K562 (cell line): Measurements from ENCODE around the gene LNX2. TPM values are rescaled to one million over a fixed set of nuclear protein-coding genes. Genes with fewer than 3 reads are reported as not detected.

Experiments used
- ATAC-seq: fragments of 200-7000 bp; cut with Tn5 transposase; 3 replicates; pipeline ENCODE4 v1.9.1; 2020; ENCODE audit warnings: moderate library complexity
- BruUV-seq: library from RNA; stranded (reverse); fragments of 400-500 nt; replicated peaks from 2 replicates; lab custom pipeline; 2021; lab: Mats Ljungman, UMichigan
- CTCF ChIA-PET: fragments of 300-600 bp; formaldehyde crosslinking; extraction: SDS; loops from one replicate; lab custom pipeline; 2021; ENCODE audit warnings: low intra/inter-chr PET ratio; lab: Yijun Ruan, JAX
- POLR2A ChIA-PET: fragments of 300-600, 350-650 bp; sonication (Branson Sonifier 250); formaldehyde crosslinking; extraction: SDS; loops from one replicate; lab custom pipeline; 2021; ENCODE audit warnings: antibody characterized with exemption, inconsistent platforms; lab: Yijun Ruan, JAX
- DNase-seq, 4 experiments: peaks; one replicate each; pipeline versions ENCODE4 v3.0.0 to v3.0.0-alpha.2; 2011 to 2018; ENCODE audit warnings: low spot score in 3 of 4, mixed read lengths in 3 of 4; ENCODE audit errors: extremely low read depth in 1 of 4
- FAIRE-seq: peaks from 2 replicates; lab custom pipeline; 2011; peaks lifted over from hg19 to GRCh38; lab: Jason Lieb, UNC
- H2AFZ ChIP-seq: 2 replicates; pipeline ENCODE4 v1.6.0; 2011; ENCODE audit warnings: low read depth, low read length, control low read depth, inconsistent platforms
- H3K27ac ChIP-seq: fragments of 200-600 bp; 3 replicates; pipeline ENCODE4 v1.8.0; 2011; ENCODE audit warnings: low read depth, mild to moderate bottlenecking, control low read depth, inconsistent platforms, low read length, moderate library complexity, mixed read lengths; ENCODE audit errors: extremely low read depth
- H3K27me3 ChIP-seq, 2 experiments: fragments of 300-600 bp in 1 of 2; 2 replicates in 1 of 2; 3 replicates in 1 of 2; pipeline versions ENCODE4 v1.6.0 to v1.8.0; 2011; ENCODE audit warnings: inconsistent platforms in 2 of 2, low read length in 2 of 2, mild to moderate bottlenecking in 1 of 2, mixed read lengths in 1 of 2, moderate library complexity in 1 of 2; ENCODE audit not compliant: control insufficient read depth in 2 of 2, insufficient read depth in 2 of 2
- H3K36me3 ChIP-seq: fragments of 300-600 bp; 3 replicates; pipeline ENCODE4 v1.8.0; 2011; ENCODE audit warnings: mild to moderate bottlenecking, low read length, inconsistent platforms; ENCODE audit not compliant: control insufficient read depth, insufficient read depth
- H3K4me1 ChIP-seq, 2 experiments: fragments of 200-600 bp in 1 of 2; replicated peaks in 1 of 2; 2 replicates in 1 of 2; 3 replicates in 1 of 2; pipeline versions ENCODE4 v1.5.1 to v1.8.0; 2011; ENCODE audit warnings: inconsistent platforms in 2 of 2, low read length in 2 of 2, mild to moderate bottlenecking in 1 of 2, mixed read lengths in 1 of 2, moderate library complexity in 1 of 2; ENCODE audit not compliant: control insufficient read depth in 2 of 2, insufficient read depth in 2 of 2
- H3K4me2 ChIP-seq: 2 replicates; pipeline ENCODE4 v1.6.1; 2011; ENCODE audit warnings: low read length, control low read depth, inconsistent platforms, mixed read lengths; ENCODE audit not compliant: insufficient read depth
- H3K4me3 ChIP-seq: fragments of 200-600 bp; sonication (generic), shearing (Covaris generic); 2 replicates; pipeline ENCODE4 v1.5.1; 2016; ENCODE audit warnings: control low read depth, inconsistent platforms
- H3K79me2 ChIP-seq: fragments of 200-600 bp; 3 replicates; pipeline ENCODE4 v1.8.0; 2011; ENCODE audit warnings: low read length, inconsistent platforms; ENCODE audit not compliant: control insufficient read depth, insufficient read depth
- H3K9ac ChIP-seq, 2 experiments: 2 replicates each; pipeline versions ENCODE4 v1.6.0 to v1.6.1; 2011; ENCODE audit warnings: low read depth in 2 of 2, low read length in 2 of 2, control low read depth in 1 of 2, inconsistent platforms in 1 of 2, mild to moderate bottlenecking in 1 of 2, mixed read lengths in 1 of 2; ENCODE audit not compliant: insufficient read depth in 1 of 2
- H3K9me1 ChIP-seq: one replicate; pipeline ENCODE4 v1.6.0; 2011; ENCODE audit warnings: inconsistent platforms, mild to moderate bottlenecking, low read length, moderate library complexity; ENCODE audit not compliant: control insufficient read depth, insufficient read depth
- H3K9me3 ChIP-seq: replicated peaks from 2 replicates; pipeline ENCODE4 v1.5.1; 2011; ENCODE audit warnings: low read depth, low read length, inconsistent platforms; ENCODE audit not compliant: control insufficient read depth, insufficient read depth
- H4K20me1 ChIP-seq: replicated peaks from 2 replicates; pipeline ENCODE4 v1.6.1; 2011; ENCODE audit warnings: low read length, inconsistent platforms, mixed read lengths; ENCODE audit not compliant: control insufficient read depth, insufficient read depth
- CBX2 ChIP-seq: fragments of 200-600 bp; sonication (generic); IDR thresholded peaks from one replicate; pipeline ENCODE4 v1.6.1; 2012; ENCODE audit warnings: mild to moderate bottlenecking, low read length, inconsistent platforms; ENCODE audit not compliant: insufficient read depth, poor library complexity, severe bottlenecking
- NR2F6 ChIP-seq: fragments of 450-650 bp; formaldehyde crosslinking; IDR thresholded peaks from 2 replicates; pipeline ENCODE4 v1.4.0; 2020; ENCODE audit warnings: mild to moderate bottlenecking
- TAF15 ChIP-seq: fragments of 200-400 bp; formaldehyde crosslinking; IDR thresholded peaks from 2 replicates; pipeline ENCODE4 v1.6.1; 2017; ENCODE audit warnings: mild to moderate bottlenecking, low read depth, low read length, moderate library complexity
- WGBS: fragments of 100-300 bp; shearing (Covaris generic); methylation state at CpG from one replicate; pipeline ENCODE4 v1.1.6; 2016; ENCODE audit warnings: low coverage, mixed read lengths; ENCODE audit not compliant: insufficient coverage; ENCODE audit errors: missing lambda C conversion rate; 5-methylcytosine and 5-hydroxymethylcytosine counted together
- in situ Hi-C: fragments of 300-500 bp; cut with MboI; formaldehyde crosslinking; loops from 4 replicates; pipeline ENCODE4 v1.15.0; 2018; ENCODE audit warnings: inconsistent platforms, mixed read lengths
- intact Hi-C: fragments of 100-400 bp; cut with micrococcal nuclease; formaldehyde crosslinking; loops from 2 replicates; pipeline ENCODE4 v1.14.2; 2022
- polyA plus RNA-seq, 8 experiments: library from polyadenylated mRNA; depleted of rRNA in 4 of 8; stranded (reverse) in 5 of 8; unstranded in 3 of 8; fragments of >200 nt; fragmentation: Nextera tagmentation in 2 of 8; fragmentation: Illumina TruSeq in 1 of 8; extraction: Ambion mirVana in 2 of 8; extraction: Trizol in 1 of 8; gene quantifications; 2 replicates each; pipeline versions ENCODE4 v1.2.1 to v1.2.3, GENCODE V29; 2011 to 2014; ENCODE audit warnings: inconsistent platforms in 1 of 8, missing spikeins in 1 of 8
- total RNA-seq, 7 experiments: library from RNA; depleted of rRNA in 6 of 7; stranded (reverse); fragments of >200 nt in 6 of 7; fragmentation: Illumina TruSeq in 2 of 7; extraction: Trizol in 2 of 7; gene quantifications; 2 replicates each; pipeline versions ENCODE4 v1.2.1 to v1.2.3, GENCODE V29; 2011 to 2021; ENCODE audit warnings: low replicate concordance in 1 of 7
- TF ChIP-seq, protein P1 (sequence below): fragments of 450-650 bp; conservative IDR thresholded peaks from 2 replicates; pipeline ENCODE4 v1.6.1; 2016; ENCODE audit warnings: missing genetic modification characterization, low read depth, mild to moderate bottlenecking, missing compliant biosample characterization, moderate library complexity

The LNX2 gene
- total and polyA plus RNA-seq, 9 of the 15 experiments (the other 6 are each of a cell fraction or from before 2014, with no cell fraction given) = 1.5 to 5.5 (median 4.0) TPM

GRCh38 chr13:27587095-27587746 is 33.1 kb downstream of the LNX2 start:
- no TSS peak for BruUV-seq
- H2AFZ ChIP-seq = no peak overlapping the region
- CTCF ChIA-PET = no interaction called here
- no peak overlapping the region for H3K27ac ChIP-seq
- no peaks in the 10 kb centered on the region for H3K9me3 ChIP-seq
- ATAC-seq (no peak), FAIRE-seq (no peak), DNase-seq (no peak)
- H3K27me3 ChIP-seq = no peaks in the 10 kb centered on the region
- H3K4me2 ChIP-seq = no peak overlapping the region
- intact Hi-C loops = no loop called here
- POLR2A ChIA-PET = no interaction called here
- WGBS = 81% methylated on average over 5 of the region's 5 CpGs
- in situ Hi-C loops = no loop called here
- H3K36me3 ChIP-seq = no peaks in the 10 kb centered on the region
- H3K9ac ChIP-seq = no peak overlapping the region
- no peak overlapping the region for H3K4me3 ChIP-seq
- H4K20me1 ChIP-seq = no peaks in the 10 kb centered on the region
- H3K79me2 ChIP-seq = no peaks in the 10 kb centered on the region
- no peaks in the 10 kb centered on the region for H3K9me1 ChIP-seq
- no peaks in the 10 kb centered on the region for H3K4me1 ChIP-seq
- TF ChIP-seq TAF15 = no peak
- TF ChIP-seq CBX2 = no peak
- no peak for TF ChIP-seq NR2F6 (CRISPR knock-in tag)
- TF ChIP-seq, protein P1, sequence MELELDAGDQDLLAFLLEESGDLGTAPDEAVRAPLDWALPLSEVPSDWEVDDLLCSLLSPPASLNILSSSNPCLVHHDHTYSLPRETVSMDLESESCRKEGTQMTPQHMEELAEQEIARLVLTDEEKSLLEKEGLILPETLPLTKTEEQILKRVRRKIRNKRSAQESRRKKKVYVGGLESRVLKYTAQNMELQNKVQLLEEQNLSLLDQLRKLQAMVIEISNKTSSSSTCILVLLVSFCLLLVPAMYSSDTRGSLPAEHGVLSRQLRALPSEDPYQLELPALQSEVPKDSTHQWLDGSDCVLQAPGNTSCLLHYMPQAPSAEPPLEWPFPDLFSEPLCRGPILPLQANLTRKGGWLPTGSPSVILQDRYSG (tag) = no peak
